ENCODE measurements around the gene WRNIP1.

GRCh38 chr6:2831392-2831791, 66.2 kb downstream of the WRNIP1 start:
- TF ChIP-seq POLR2AphosphoS5 (IDR thresholded peaks at IDR 0.05) (no peak), POLR2A (IDR thresholded peaks at IDR 0.05) (no peak), CTCF (IDR thresholded peaks at IDR 0.05) (no peak), EP300 (IDR thresholded peaks at IDR 0.05) (no peak)
